DND-41 (cell line): ENCODE data around the gene ACCSL.
A peak's percentile ranks its signal among the peaks of the same experiment; 100 is the strongest.

Experiments
- EZH2 ChIP-seq: IDR thresholded peaks from 3 replicates; pipeline ENCODE4 v1.6.1; 2012; ENCODE audit warnings: borderline replicate concordance, low read depth, mild to moderate bottlenecking, moderate library complexity, low read length, inconsistent platforms; ENCODE audit not compliant: severe bottlenecking
- TF ChIP-seq, protein P1 (sequence below): IDR thresholded peaks from 2 replicates; pipeline ENCODE4 v1.5.1; 2012; ENCODE audit warnings: borderline replicate concordance, low read length, moderate library complexity, mild to moderate bottlenecking; ENCODE audit not compliant: poor library complexity, severe bottlenecking; ENCODE audit errors: extremely low read depth

GRCh38 chr11:44036811-44037657, 10.7 kb upstream of the ACCSL start:
- TF ChIP-seq, protein P1, sequence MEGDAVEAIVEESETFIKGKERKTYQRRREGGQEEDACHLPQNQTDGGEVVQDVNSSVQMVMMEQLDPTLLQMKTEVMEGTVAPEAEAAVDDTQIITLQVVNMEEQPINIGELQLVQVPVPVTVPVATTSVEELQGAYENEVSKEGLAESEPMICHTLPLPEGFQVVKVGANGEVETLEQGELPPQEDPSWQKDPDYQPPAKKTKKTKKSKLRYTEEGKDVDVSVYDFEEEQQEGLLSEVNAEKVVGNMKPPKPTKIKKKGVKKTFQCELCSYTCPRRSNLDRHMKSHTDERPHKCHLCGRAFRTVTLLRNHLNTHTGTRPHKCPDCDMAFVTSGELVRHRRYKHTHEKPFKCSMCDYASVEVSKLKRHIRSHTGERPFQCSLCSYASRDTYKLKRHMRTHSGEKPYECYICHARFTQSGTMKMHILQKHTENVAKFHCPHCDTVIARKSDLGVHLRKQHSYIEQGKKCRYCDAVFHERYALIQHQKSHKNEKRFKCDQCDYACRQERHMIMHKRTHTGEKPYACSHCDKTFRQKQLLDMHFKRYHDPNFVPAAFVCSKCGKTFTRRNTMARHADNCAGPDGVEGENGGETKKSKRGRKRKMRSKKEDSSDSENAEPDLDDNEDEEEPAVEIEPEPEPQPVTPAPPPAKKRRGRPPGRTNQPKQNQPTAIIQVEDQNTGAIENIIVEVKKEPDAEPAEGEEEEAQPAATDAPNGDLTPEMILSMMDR: peak; percentile 71
- no peak for TF ChIP-seq EZH2
